Sigmoid colon (tissue), 3 donors: Measurements from ENCODE around the gene KIF7.

Experiments
- POLR2A ChIP-seq, 2 donors: fragments of 450-650 bp; IDR thresholded peaks; one replicate each; pipeline ENCODE4 v1.6.1; 2016; ENCODE audit warnings: antibody characterized with exemption in 2 of 2, mild to moderate bottlenecking in 2 of 2, moderate library complexity in 2 of 2
- TF ChIP-seq, protein P1 (sequence below), 4 experiments: fragments of 450-650 bp in 3 of 4; fragments of 200-600 bp in 1 of 4; IDR thresholded peaks; one replicate each; pipeline ENCODE4 v1.5.1; 2016 to 2019; ENCODE audit warnings: antibody characterized with exemption in 4 of 4, mild to moderate bottlenecking in 3 of 4, moderate library complexity in 2 of 4

GRCh38 chr15:89654301-89654761 is 936 bp downstream of the KIF7 start:
- no peak for TF ChIP-seq POLR2A (IDR thresholded peaks at IDR 0.05)
- TF ChIP-seq, protein P1, sequence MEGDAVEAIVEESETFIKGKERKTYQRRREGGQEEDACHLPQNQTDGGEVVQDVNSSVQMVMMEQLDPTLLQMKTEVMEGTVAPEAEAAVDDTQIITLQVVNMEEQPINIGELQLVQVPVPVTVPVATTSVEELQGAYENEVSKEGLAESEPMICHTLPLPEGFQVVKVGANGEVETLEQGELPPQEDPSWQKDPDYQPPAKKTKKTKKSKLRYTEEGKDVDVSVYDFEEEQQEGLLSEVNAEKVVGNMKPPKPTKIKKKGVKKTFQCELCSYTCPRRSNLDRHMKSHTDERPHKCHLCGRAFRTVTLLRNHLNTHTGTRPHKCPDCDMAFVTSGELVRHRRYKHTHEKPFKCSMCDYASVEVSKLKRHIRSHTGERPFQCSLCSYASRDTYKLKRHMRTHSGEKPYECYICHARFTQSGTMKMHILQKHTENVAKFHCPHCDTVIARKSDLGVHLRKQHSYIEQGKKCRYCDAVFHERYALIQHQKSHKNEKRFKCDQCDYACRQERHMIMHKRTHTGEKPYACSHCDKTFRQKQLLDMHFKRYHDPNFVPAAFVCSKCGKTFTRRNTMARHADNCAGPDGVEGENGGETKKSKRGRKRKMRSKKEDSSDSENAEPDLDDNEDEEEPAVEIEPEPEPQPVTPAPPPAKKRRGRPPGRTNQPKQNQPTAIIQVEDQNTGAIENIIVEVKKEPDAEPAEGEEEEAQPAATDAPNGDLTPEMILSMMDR (IDR thresholded peaks at IDR 0.05) = no peak
